Measurements from ENCODE around the gene KLK10.
"Not testable (repeated sequence)": the region's sequence is repeated elsewhere in the genome, so short reads cannot be mapped to it uniquely, and the experiment has no call there.

Gene KLK10

DNA sequence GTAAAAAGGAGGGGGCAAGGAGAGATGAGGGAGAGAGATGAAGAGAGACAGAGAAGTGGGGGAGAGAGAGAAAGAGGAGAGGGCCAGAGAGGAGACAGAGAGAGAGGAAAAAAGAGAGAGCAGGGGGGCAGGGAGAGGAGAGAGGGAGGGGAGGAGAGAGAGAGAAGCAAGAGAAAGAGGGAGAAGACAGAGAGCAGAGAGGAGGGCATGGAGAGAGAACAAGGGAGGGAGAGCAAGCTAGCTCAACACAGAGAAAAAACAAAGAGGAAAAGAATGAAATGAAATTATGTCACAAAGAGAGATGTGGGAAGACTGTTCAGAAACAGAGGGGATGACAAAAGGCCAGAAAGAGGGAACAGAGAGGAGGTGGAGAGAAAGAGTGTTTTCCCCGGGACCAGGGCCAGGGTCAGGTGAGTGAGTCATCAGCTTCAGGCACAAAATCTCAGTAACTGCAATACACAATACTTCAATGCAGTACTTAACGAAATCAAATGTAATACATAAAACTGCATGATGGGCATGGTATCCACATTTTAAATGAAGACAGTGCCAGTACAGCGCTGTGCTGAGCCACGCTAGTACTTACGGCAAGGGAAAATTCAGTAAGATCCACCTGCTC is 40.6 kb downstream of the KLK10 start:
- H3K27me3 Mint-ChIP-seq = peaks cover 61 to 65% of the 10 kb centered on the region in 2 donors
- no peaks in the 10 kb centered on the region for H3K36me3 Mint-ChIP-seq
- no peaks in the 10 kb centered on the region for H3K9me3 Mint-ChIP-seq
- ATAC-seq (replicated peaks) (no peak), DNase-seq (no peak)
- H3K4me1 Mint-ChIP-seq = no peaks in the 10 kb centered on the region
- no peak overlapping the region for H3K27ac Mint-ChIP-seq
- no peak overlapping the region for H3K4me3 Mint-ChIP-seq

GRCh38 chr19:50977626-50978025 is 41.9 kb downstream of the KLK10 start:
- no peak overlapping the region for H3K4me3 Mint-ChIP-seq
- H3K36me3 Mint-ChIP-seq = no peaks in the 10 kb centered on the region
- H3K27me3 Mint-ChIP-seq = peaks cover 65 to 66% of the 10 kb centered on the region in 2 donors
- no peak for DNase-seq
- H3K27ac Mint-ChIP-seq = no peak overlapping the region
- no peak for ATAC-seq (replicated peaks)
- no peaks in the 10 kb centered on the region for H3K4me1 Mint-ChIP-seq
- H3K9me3 Mint-ChIP-seq = no peaks in the 10 kb centered on the region

DNA sequence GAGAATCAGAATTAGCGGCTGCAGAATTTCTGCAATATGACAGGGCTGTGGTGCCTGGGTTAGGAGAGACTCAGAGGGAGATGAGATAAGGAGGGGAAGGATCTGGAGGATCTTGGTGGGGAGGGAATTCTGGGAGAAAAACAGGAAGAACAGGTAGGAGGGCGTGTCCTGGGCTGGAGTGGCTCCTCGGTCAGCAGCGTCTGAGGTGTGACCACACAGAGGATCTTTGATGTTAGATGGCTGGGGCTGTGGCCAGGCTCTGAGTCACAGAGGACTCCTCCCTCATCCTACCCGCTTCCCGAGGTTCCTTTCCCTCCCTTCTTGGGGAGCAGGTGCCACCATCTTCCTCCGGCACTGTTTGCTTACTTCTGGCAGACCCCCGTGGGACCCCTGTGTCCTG is 43.7 kb downstream of the KLK10 start:
- no peaks in the 10 kb centered on the region for H3K4me1 Mint-ChIP-seq
- no peaks in the 10 kb centered on the region for H3K36me3 Mint-ChIP-seq
- no peak overlapping the region for H3K4me3 Mint-ChIP-seq
- no peaks in the 10 kb centered on the region for H3K9me3 Mint-ChIP-seq
- no peak for ATAC-seq (replicated peaks)
- peaks cover 60 to 61% of the 10 kb centered on the region in 2 donors for H3K27me3 Mint-ChIP-seq
- no peak for DNase-seq
- no peak overlapping the region for H3K27ac Mint-ChIP-seq

DNA sequence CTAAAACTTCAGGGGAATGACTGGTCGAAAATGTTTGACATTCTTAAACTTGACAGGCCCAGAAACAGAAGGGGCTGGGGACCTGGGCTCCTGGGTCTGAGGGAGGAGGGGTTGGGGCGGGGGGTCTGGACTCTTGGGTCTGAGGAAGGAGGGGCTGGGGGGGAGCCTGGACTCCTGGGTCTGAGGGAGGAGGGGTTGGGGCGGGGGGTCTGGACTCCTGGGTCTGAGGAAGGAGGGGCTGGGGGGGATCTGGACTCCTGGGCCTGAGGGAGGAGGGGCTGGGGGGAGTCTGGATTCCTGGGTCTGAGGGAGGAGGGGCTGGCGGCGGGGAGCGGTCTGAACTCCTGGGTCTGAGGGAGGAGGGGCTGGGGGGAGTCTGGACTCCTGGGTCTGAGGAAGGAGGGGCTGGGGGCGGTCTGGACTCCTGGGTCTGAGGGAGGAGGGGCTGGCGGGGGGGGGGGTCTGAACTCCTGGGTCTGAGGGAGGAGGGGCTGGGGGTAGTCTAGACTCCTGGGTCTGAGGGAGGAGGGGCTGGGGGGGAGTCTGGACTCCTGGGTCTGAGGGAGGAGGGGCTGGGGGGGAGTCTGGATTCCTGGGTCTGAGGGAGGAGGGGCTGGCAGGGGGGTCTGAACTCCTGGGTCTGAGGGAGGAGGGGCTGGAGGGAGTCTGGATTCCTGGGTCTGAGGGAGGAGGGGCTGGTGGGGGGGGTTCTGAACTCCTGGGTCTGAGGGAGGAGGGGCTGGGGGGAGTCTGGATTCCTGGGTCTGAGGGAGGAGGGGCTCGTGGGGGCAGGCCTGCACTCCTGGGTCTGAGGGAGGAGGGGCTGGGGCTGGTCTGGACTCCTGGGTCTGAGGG is 44.6 kb downstream of the KLK10 start:
- Mint-ChIP-seq H3K9me3 (no peaks in the 10 kb centered on the region), H3K4me3 (no peak overlapping the region), H3K27me3 (peaks cover 60 to 62% of the 10 kb centered on the region in 2 donors), H3K36me3 (no peaks in the 10 kb centered on the region), H3K27ac (no peak overlapping the region), H3K4me1 (no peaks in the 10 kb centered on the region)
- ATAC-seq (replicated peaks) (no peak), DNase-seq (no peak)

DNA sequence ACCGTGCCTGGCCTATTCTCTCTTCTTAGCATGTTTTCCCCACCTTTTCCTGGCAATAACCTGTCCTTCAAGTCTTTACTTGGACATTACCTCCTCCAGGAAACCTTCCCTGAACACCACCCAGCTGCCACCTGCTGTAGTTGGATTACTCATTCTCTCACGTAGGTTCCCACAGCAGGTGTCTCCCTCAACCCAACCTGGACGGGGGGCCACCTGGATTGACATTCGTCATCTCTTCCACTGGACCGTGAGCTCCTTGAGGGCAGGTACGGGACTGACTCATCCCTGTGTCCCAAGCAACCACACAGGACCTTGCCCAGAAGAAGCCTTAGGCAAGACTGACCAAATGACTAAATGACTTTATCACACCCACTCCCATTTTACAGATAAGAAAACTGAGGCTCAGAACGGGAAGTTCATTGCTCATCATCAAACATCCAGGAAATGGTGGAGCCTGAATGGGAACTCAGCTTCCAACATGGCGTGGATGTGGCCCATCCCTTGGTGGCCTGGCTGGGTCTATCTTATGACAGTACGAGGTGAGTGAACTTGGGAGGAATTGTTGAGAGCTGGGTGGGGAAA is 46.6 kb downstream of the KLK10 start:
- no peaks in the 10 kb centered on the region for H3K36me3 Mint-ChIP-seq
- no peak overlapping the region for H3K27ac Mint-ChIP-seq
- DNase-seq (no peak), ATAC-seq (replicated peaks) (no peak)
- no peaks in the 10 kb centered on the region for H3K4me1 Mint-ChIP-seq
- no peak overlapping the region for H3K4me3 Mint-ChIP-seq
- H3K27me3 Mint-ChIP-seq = peaks cover 54 to 58% of the 10 kb centered on the region in 2 donors
- H3K9me3 Mint-ChIP-seq = no peaks in the 10 kb centered on the region

GRCh38 chr19:50969810-50970209 is 49.7 kb downstream of the KLK10 start:
- not testable (repeated sequence) for H3K4me3 Mint-ChIP-seq; H3K4me1 Mint-ChIP-seq; ATAC-seq (replicated peaks); H3K36me3 Mint-ChIP-seq; H3K27ac Mint-ChIP-seq; DNase-seq; H3K9me3 Mint-ChIP-seq
- peaks cover 39 to 50% of the 10 kb centered on the region in 2 donors for H3K27me3 Mint-ChIP-seq

DNA sequence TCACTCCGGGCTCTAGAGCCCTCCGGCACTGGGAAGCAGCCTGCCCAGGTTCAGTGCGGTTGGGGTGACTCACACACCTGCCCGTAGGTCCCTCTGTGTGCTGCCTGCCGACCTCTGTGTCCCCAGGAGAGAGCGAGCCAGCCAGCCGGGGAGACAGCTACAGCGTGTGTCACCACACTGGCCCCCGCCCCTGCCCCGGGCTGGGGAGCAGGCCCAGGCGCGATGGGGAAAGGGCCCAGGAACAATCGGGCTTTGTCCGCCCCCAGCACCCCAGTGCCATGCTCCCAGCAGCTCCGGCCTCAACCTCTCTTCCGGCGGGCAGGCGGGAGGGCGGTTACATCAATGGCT is 50.1 kb downstream of the KLK10 start, which contains the start of gene KLK6:
TSS of gene KLK6 (minus strand) at position 179 of the 348 bp plus-strand sequence. CDS start 1,487 bp downstream, outside the sequence.
- no peaks in the 10 kb centered on the region for H3K36me3 Mint-ChIP-seq
- no peak for ATAC-seq (replicated peaks)
- no peaks in the 10 kb centered on the region for H3K4me1 Mint-ChIP-seq
- no peak for DNase-seq
- no peak within 1 kb of the TSS for H3K27ac Mint-ChIP-seq
- H3K4me3 Mint-ChIP-seq = no peak within 1 kb of the TSS
- H3K9me3 Mint-ChIP-seq = no peaks in the 10 kb centered on the region
- H3K27me3 Mint-ChIP-seq = peaks cover 39 to 48% of the 10 kb centered on the region in 2 donors

GRCh38 chr19:50968716-50969412 is 50.6 kb downstream of the KLK10 start:
- no peak overlapping the region for H3K27ac Mint-ChIP-seq
- no peak overlapping the region for H3K4me3 Mint-ChIP-seq
- peaks cover under 1 to 2% of the 10 kb centered on the region in 2 donors for H3K9me3 Mint-ChIP-seq
- no peaks in the 10 kb centered on the region for H3K4me1 Mint-ChIP-seq
- peaks cover 42 to 50% of the 10 kb centered on the region in 2 donors for H3K27me3 Mint-ChIP-seq
- DNase-seq (no peak), ATAC-seq (replicated peaks) (no peak)
- no peaks in the 10 kb centered on the region for H3K36me3 Mint-ChIP-seq

GRCh38 chr19:50967929-50968715 is 51.4 kb downstream of the KLK10 start:
- peaks cover 45 to 51% of the 10 kb centered on the region in 2 donors for H3K27me3 Mint-ChIP-seq

DNA sequence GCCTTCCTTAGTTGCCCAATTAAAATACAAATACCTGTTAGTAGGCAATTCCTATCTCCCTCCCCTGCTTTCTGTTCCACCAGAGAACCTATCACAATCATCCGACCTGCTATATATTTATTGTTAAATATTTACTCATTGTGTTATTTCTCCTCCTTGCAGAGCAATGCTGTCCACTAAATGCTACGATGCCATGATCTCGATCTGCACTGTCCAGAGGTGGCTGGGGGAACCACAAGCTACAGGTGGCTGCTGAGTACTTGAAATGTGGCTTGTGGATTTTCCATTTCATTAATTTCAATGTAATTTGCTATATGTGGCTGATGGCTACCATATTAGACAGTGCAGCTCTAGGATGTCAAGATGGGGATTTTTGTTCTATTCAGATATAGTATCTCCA is 55.2 kb downstream of the KLK10 start:
- no peak for ATAC-seq (replicated peaks)
- H3K27me3 Mint-ChIP-seq = peaks cover 16 to 29% of the 10 kb centered on the region in 2 donors
- H3K36me3 Mint-ChIP-seq = peaks cover 0 to 3% of the 10 kb centered on the region in 2 donors
- peaks cover 27 to 28% of the 10 kb centered on the region in 2 donors for H3K9me3 Mint-ChIP-seq
- H3K4me1 Mint-ChIP-seq = no peaks in the 10 kb centered on the region
- no peak for DNase-seq
- no peak overlapping the region for H3K27ac Mint-ChIP-seq
- H3K4me3 Mint-ChIP-seq = no peak overlapping the region

More at GRCh38 chr19:50967929-50968715, 51.4 kb downstream of the KLK10 start:
- H3K4me3 Mint-ChIP-seq = no peak overlapping the region
- H3K27ac Mint-ChIP-seq = no peak overlapping the region
- DNase-seq = no peak
- H3K4me1 Mint-ChIP-seq = no peaks in the 10 kb centered on the region
- no peaks in the 10 kb centered on the region for H3K36me3 Mint-ChIP-seq
- no peak for ATAC-seq (replicated peaks)
- H3K9me3 Mint-ChIP-seq = peaks cover 5% of the 10 kb centered on the region in 2 donors

- no peak for DNase-seq
- peaks cover 16 to 31% of the 10 kb centered on the region in 2 donors for H3K27me3 Mint-ChIP-seq
- no peak overlapping the region for H3K4me3 Mint-ChIP-seq
- no peak for ATAC-seq (replicated peaks)
- H3K4me1 Mint-ChIP-seq = no peaks in the 10 kb centered on the region
- no peak overlapping the region for H3K27ac Mint-ChIP-seq
- H3K9me3 Mint-ChIP-seq = peaks cover 27 to 29% of the 10 kb centered on the region in 2 donors
- peaks cover 0 to 4% of the 10 kb centered on the region in 2 donors for H3K36me3 Mint-ChIP-seq
Measured at GRCh38 chr19:50963381-50963780, 56.1 kb downstream of the KLK10 start.

All from stimulated activated naive B cell treated with anti-CD40 and anti-IgM and Interleukin-4, amounts not matched to agents 10 μg/mL and 1 μg/mL and 100 μg/mL, for 72 hours (primary cell).